Fibroblast of skin of left quadriceps (primary cell): ENCODE results near the gene PLPPR4.
"Not testable (repeated sequence)": the region's sequence is repeated elsewhere in the genome, so short reads cannot be mapped to it uniquely, and the experiment has no call there.

Experiments
- DNase-seq, 2 experiments: peaks; one replicate each; pipeline ENCODE4 v3.0.0-alpha.2; 2013; ENCODE audit warnings: low read depth in 2 of 2

The PLPPR4 gene

DNA sequence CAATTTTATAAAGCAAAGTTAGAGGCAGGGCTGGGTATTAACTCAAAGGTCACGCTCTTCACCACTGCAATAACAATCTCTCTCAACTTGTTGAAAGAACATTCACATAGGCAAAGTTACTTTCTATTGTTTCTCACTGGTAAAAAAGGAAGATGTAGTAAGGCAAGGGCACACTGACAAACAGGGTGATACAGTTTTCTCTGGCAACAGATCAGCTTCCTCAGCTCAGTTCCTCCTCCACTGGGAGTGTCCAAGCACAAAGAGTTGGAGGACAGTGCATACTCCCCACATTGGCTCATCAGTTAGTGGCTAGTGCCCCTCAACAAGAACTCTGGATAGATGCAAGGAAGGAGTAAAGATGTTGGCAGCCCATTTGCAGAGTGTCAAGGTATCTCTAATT is 3.7 kb downstream of the PLPPR4 start:
- DNase-seq: no peak

DNA sequence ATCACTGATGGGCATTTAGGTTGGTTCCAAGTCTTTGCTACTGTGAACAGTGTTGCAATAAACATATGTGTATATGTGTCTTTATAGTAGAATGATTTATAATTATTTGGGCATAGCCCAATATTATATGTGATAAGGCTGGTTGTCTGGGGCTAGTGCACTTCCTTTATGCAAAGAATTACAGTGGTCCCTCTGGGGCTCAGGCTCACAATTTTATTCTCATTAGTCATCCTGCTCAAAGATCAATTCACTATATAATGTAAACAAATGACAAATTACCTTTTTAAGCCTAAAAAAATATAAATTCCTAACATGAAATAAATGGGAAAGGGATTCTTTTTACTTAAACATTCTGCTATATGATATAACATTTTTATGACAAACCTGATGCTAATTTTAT is 5.0 kb downstream of the PLPPR4 start:
- no peak for DNase-seq

DNA sequence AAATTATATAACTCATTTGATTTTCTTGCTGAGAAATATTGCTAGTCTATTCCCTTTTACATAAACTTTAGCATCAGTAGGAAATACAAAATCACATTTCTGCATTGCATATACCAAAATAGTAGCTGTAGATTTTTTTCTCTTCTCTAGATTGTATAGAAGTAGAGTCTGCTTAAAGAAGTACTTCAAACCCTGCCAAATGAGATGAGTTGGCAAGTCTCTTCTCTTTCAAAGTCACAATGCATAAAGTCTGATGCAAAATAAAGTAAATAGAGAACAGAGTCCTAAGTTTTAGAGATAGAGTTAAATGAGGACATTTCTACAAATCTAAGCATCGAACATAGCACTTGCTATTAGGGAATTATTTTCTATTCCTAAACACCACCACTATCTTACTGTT is 6.4 kb downstream of the PLPPR4 start:
- no peak for DNase-seq

DNA sequence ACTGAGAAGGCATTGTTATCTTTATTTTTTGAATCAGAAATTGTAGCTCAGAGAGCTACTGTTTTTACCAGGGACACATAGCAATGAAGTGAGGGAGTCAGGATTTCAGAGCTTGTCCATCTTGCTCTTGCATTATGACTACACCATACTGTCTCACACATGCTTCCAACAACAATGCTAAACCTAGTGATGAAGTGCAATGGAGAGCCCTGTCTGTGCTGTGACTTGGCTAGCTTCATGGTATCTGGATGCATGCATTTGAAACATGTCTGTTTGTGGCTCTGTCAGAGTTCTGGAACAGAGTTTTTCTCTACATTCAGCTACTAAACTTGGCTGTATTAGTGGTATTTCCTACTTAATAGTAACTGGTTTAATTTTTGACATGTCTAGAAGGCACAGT is 7.0 kb downstream of the PLPPR4 start:
- DNase-seq: no peak

DNA sequence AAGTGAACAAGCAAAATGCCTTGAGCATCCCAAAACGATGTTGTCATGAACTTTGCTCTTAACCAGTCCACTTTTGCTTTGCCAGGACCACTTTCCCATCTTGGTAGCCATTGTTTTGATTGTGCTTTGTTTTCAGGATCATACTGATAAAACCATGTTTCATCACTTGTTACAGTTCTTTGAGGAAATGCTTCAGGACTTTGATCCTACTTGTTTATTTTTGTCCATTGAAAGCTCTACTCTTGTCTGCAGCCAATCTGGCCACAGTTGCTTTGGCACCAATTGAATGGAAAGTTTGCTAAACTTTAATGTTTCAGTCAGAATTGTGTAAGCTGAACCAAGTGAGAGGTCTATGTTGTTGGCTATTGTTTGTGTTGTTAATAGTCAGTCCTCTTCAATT is 12.8 kb downstream of the PLPPR4 start:
- no peak for DNase-seq

DNA sequence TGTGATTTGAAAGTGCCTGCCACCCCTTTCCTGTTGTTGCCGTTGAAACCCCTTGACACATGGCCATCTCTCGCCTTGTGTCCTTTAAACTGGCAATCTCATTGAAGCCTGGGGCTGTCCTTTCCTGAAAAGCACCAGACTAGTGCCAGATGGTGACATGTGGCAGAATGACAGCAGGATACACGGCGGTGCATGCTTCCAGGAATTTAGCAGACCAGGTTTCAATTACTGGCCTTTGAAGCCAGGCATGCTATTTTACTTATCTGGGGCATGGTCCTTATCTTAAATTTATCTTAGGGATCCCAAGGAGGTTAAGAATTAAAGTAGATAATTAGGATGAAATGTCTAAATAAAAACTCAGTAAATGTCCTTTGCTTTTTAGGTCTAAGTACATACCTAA is 15.2 kb downstream of the PLPPR4 start:
- DNase-seq: no peak

DNA sequence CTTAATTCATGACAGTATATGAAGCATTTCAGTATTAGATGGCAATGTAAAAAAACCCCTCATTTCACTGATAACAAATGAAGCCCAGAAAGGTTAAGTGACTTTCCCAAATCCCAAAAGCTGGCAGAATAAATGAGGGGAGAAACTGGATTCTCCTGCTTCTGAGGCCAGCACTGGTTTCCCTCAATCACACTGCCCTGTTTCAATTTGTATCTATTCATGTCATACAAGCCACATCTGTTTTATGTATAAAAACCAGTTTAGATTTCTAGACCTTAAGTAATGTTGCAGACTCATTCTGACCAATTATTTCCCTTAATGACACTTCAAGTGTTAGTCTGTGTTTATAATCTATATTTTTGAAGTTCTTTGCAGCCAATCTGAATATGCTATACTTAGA is 16.8 kb downstream of the PLPPR4 start:
- DNase-seq: no peak

DNA sequence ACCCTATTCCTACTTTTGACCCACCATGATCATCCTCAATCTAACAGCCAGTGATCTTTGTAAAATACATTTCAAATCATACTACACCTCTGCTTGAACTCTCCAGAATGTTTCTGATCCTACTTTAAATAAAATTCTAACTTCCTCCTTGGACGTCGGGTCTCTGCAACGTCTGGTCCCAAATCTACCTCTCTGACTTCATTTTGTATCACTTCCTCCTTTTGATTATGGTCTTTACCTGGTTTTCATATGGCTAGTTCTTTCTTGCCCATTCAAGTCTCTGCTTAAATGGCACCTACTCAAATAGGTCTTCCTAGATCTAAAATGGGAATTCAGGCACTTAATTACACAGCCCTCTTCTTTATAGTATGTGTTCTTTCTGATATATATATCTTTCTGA is 18.2 kb downstream of the PLPPR4 start:
- DNase-seq: no peak

DNA sequence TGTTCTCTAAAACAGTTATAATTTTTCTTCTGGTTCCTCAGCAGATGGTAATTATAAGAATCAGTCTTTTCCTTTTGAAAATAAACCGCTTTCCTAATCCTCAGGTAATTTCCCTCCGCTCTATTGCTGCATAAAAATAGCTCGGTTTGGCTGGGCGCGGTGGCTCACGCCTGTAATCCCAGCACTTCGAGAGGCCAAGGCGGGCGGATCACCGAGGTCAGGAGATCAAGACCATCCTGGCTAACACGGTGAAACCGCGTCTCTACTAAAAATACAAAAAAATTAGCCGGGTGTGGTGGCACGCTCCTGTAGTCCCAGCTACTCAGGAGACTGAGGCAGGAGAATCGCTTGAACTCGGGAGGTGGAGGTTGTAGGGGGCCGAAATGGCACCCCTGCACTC is 19.2 kb downstream of the PLPPR4 start:
- not testable (repeated sequence) for DNase-seq

DNA sequence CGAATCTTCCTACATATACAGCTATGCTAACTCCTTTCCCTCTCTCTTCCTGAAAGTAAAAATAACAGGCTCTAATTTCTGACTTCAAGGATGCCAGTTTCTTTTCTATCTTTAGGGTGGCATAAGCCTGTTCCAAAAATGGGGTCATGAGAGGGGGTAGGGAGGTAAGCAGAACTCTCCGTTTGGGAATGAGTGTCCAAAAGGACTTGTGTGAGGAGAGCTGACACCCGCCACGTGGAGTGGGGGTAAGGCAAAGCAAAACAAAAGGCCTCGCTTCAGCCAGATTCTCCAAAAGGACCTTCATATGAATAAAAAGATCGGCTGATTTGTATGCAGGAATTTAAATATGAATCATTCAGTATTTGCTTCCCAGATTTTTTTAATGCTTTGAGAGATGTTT is 28.6 kb downstream of the PLPPR4 start:
- no peak for DNase-seq

DNA sequence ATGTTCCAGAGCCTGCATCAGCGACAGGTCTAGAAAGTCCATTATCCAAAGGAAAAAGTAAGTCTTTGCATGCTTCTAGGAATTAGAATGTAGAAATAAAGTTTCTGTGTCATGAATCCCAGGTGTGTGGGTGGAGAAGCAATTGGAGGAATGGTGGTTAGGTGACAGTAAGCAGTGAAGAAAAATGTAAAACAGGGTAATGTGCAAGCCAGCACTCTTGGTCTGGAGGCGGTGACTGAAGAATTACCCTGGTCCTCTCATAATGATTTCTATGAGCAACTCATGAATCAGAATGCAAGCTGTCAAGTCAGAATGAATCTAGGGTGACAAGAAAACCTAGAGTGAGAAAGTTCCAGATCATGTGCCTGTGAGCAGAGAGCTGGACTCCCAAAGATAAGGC is 33.6 kb downstream of the PLPPR4 start:
- no peak for DNase-seq

DNA sequence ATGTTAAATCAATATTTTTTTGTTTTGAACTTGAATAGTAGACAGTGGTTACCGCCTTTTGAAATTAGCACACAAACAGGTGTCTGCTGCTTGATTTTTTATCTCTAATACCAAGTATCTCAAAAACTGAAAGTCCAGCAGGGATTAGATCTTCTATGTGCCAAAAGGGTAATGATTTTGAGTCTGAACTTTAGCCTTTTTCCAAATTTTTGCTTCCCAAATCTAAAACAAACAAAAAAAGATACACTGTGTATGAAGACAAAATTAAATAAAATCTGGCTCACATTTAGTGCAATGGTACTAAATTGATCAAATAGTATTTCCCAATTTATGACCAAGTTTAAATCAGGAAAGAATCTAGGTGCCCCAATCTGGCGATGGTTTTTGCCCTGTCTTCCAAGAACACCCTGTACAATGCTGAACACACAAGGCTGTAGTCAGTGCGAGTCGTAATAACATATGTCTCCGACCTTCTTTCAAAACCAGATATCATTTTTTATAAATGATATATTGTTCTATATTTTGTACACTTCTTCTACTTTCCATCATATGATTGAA is 40.5 kb downstream of the PLPPR4 start:
- DNase-seq: no peak

DNA sequence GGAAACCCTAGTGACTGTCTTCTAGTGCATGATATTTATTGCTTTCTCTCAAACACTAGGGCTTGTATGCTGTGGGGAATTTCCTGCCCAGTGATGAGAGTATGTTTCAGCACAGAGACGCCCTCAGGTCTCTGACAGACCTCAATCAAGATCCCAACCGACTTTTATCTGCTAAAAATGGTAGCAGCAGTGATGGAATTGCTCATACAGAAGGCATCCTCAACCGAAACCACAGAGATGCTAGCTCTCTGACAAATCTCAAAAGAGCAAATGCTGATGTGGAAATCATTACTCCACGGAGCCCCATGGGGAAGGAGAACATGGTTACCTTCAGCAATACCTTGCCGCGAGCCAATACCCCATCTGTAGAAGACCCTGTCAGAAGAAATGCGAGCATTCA is 41.3 kb downstream of the PLPPR4 start:
- DNase-seq: peak; percentile 5 to 10

DNA sequence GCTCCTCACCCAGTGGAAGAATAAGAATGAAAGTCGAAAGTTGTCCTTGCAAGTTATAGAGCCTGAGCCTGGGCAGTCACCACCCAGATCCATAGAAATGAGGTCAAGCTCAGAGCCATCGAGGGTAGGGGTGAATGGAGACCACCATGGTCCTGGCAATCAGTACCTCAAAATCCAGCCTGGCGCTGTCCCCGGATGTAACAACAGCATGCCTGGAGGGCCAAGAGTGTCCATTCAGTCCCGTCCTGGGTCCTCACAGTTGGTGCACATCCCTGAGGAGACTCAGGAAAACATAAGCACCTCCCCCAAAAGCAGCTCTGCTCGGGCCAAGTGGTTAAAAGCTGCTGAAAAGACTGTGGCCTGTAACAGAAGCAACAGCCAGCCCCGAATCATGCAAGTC is 41.8 kb downstream of the PLPPR4 start:
- no peak for DNase-seq

DNA sequence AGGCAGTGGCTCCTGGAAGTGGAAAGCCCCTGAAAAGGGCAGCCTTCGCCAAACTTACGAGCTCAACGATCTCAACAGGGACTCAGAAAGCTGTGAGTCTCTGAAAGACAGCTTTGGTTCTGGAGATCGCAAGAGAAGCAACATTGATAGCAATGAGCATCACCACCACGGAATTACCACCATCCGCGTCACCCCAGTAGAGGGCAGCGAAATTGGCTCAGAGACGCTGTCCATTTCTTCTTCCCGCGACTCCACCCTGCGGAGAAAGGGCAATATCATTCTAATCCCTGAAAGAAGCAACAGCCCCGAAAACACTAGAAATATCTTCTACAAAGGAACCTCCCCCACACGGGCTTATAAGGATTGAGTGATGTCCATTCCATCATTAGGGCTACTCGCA is 42.4 kb downstream of the PLPPR4 start:
- DNase-seq: no peak

DNA sequence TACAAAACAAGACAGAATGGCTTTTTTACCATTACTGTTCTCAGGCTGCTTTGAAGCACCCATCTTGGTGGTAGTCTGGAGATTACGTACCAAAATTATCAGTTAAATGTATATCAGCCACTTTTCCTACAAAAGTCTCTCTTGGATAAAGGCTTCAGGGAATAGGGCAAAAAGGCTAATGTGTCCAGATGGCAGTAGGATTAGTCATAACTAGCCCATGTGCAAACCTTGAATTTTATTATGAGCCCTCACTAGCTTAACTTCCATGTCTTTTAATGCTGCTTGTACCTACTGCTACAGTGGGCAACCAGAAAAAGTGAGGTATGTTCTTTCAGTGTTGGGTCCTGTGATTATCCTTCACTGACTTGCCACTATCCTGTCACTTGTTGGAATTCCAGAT is 51.0 kb downstream of the PLPPR4 start:
- no peak for DNase-seq

DNA sequence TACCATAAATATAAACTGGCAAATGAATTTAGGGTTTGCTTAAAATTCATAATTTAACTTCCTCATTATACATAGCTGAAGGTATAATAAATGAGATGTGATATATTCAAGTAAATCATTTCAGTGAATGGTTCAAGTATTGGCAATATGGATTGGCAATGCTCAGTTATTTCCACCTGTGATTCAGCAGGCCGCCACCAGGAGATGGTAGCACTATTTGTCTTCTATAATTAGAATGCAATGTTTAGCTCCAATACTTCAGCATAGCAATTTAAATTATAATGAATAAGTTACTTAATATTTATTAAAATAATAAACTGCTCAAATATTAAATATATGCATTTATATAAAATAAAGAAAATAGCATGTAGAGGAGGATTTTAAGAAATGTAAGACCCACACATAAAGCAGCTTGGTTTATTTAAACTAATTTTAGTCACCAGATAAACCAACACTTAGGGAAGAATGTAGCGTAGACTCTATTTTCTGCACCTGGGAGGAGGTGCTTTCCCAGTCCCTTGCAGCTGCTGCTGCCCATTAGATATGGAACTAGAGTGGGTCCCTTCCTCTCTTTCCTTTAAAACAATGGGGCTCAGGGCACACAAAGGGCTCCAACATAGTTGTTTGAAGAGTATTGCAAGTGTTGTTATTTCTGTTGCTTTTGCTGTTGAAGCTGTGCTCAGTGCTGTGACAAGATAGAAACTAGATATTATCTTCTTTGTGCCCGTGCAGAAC is 62.1 kb downstream of the PLPPR4 start:
- no peak for DNase-seq

DNA sequence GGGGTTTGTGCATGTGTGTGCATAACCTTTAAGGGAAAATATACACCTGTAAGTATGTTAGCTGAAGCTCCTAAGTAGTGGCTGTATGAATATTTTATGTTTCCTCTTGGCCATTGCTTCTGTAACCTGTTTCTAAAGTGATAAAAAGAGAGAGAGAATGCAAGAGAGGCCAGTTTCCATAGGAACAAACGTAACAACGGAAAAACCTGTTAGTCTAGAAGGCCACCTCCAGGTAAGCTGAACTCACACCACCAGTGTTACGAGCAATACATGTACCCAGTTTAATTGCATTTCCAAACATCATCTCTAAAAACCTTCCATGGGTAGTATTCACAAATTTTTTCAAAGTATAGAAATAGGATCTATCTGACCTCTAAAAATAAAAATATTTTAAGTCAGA is 63.1 kb downstream of the PLPPR4 start:
- no peak for DNase-seq

DNA sequence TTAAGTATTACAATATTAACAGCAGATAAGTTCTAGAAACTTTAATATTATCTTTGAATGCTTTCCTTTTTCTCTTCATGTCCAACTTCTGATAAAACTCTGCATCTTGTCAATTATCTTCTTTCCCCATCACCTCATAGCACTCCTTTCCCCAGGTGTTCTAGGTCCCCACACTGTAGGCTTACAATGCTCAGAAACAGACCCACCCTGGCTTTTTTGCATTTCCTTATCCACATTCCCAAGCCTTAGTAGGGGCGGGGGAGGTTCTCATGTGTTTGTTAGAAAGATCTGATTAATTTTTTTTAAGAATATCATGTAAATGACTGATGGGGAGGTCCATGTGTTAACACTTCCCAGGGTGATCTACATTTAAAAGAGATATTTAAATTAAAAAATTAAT is 63.9 kb downstream of the PLPPR4 start:
- no peak for DNase-seq

DNA sequence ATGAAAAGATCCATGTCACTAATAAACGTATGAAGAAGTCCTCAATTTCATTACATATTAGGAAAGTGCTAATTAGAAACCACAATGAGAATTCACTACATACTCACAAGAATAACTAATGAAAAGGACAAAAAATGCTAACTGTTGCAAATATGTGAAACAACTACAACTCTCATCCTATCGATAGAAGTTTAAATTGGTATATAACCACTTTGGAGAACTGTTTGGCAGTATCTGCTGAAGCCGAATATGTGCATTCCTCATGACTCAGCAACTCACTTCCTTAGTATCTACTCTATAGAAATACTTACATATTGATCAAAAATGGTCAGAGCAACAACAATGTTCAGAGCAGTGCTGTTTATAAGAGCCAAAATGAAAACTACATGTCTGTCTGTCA is 66.8 kb downstream of the PLPPR4 start:
- DNase-seq: no peak

DNA sequence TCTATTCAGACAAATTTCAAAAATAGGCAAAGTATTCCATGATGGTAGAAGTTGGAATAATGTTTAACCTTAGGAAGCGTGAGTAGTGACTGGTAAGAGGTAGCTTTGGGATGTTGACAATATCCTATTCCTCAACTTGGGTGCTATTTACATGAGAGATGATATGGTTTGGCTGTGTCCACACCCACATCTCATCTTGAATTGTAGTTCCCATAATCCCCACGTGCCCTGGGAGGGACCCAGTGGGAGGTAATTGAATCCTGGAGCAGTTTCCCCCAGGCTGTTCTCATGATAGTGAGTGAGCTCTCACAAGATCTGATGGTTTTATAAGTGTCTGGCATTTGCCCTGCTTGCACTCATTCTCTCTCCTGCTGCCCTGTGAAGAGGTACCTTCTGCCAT is 67.3 kb downstream of the PLPPR4 start:
- DNase-seq: no peak

DNA sequence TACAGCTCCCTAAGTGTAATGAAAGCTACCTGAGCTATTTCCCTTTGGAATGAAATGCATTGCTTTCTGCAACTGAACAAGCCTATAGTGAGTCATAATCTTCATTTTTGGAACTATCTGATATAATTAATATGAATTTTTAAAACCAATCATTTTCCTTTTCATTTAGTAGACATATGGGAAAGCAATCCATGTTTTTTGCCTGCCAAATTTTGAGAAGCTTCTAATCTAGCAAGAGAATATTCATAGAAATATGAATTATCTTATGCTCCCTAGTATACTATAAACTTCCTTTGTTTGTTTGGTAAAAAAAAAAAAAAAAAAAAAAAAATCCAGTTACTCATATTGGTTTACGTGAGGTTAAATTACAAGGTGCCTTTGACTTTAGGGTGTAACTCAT is 68.3 kb downstream of the PLPPR4 start:
- no peak for DNase-seq

DNA sequence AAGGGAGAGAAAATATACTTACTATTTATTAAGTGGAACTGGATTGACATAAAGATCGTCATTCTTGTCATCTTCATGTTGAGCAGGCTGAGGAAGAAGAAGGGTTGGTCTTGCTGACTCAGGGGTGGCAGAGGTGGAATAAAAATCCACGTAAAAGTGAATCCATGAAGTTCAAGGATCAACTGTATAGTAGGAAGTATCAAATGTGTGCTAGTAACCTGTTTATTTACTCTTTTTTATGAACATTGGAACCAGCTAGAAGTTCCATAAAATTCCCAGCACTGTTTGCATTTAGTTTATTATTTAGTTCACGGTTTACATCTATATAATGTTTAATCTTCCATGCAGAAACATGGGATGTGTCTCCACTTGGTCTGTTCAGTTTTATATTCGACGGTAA is 70.7 kb downstream of the PLPPR4 start:
- no peak for DNase-seq

DNA sequence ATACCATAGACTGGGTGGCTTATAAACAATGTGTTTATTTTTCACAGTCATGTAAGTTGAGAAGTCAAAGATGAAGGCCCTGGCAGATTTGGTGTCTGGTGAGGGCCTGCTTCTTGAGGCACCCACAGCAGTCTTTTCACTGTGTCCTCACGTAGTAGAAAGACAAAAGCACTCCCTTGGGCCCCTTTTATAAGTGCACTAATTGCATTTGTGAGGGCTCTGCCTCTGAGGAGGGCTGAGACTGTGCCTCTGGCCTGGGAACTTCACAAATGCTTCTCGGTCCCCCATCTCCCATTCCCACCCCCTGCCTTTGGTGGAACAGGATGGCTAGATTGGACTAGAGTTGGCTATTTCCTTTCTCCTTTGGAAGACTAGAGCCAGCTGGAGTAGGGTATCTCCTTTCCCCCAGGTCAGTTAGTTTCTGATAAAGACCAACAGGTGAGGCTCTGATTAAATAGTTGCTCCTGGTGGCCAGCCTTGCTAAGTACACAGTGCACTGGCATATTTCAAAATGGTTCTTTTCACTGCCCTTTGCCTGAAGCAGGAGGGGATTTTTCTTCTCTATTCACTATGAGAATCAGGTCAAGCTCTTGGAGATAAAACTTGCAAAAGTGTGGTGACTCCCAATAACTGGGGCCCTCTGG is 82.9 kb downstream of the PLPPR4 start:
- no peak for DNase-seq
